Activated CD4-positive, alpha-beta T cell treated with anti-CD3 and anti-CD28 coated beads for 48 hours (primary cell): ENCODE results near the gene BOD1L2.

Experiments used
- DNase-seq: peaks from one replicate; pipeline ENCODE4 v3.0.0-alpha.2; 2020

The BOD1L2 gene

GRCh38 chr18:57150828-57151227 is 3.9 kb downstream of the BOD1L2 start:
- DNase-seq: no peak

GRCh38 chr18:57154191-57154830 is 7.4 kb downstream of the BOD1L2 start:
- no peak for DNase-seq

GRCh38 chr18:57164401-57164800 is 17.5 kb downstream of the BOD1L2 start:
- DNase-seq: no peak

GRCh38 chr18:57167617-57168308 is 20.9 kb downstream of the BOD1L2 start:
- no peak for DNase-seq

GRCh38 chr18:57171026-57171425 is 24.1 kb downstream of the BOD1L2 start:
- DNase-seq: no peak

GRCh38 chr18:57175532-57175931 is 28.6 kb downstream of the BOD1L2 start:
- DNase-seq: no peak

- DNase-seq: no peak
Observed at GRCh38 chr18:57185434-57185833, 38.5 kb downstream of the BOD1L2 start.

GRCh38 chr18:57188851-57189557 is 42.1 kb downstream of the BOD1L2 start:
- DNase-seq: no peak

- no peak for DNase-seq
Observed at GRCh38 chr18:57190026-57190425, 43.1 kb downstream of the BOD1L2 start.

- DNase-seq: no peak
Observed at GRCh38 chr18:57194070-57194469, 47.2 kb downstream of the BOD1L2 start.

- no peak for DNase-seq
Observed at GRCh38 chr18:57194622-57195021, 47.7 kb downstream of the BOD1L2 start.

- no peak for DNase-seq
Observed at GRCh38 chr18:57195341-57195740, 48.5 kb downstream of the BOD1L2 start.

GRCh38 chr18:57197261-57197660 is 50.4 kb downstream of the BOD1L2 start:
- DNase-seq: no peak

- no peak for DNase-seq
Observed at GRCh38 chr18:57198073-57198472, 51.2 kb downstream of the BOD1L2 start.
